IPS-18c (cell line): ENCODE data around the gene GRID1.

Source experiments
- H3K4me3 ChIP-seq: 2 replicates; pipeline ENCODE4 v1.7.0; 2013; ENCODE audit warnings: low read depth, mild to moderate bottlenecking, low read length, moderate library complexity; ENCODE audit not compliant: insufficient read depth
- H3K9me3 ChIP-seq: one replicate; pipeline ENCODE4 v1.6.1; 2013; ENCODE audit warnings: mild to moderate bottlenecking, low read length, moderate library complexity; ENCODE audit not compliant: control insufficient read depth, insufficient read depth

Gene GRID1

DNA sequence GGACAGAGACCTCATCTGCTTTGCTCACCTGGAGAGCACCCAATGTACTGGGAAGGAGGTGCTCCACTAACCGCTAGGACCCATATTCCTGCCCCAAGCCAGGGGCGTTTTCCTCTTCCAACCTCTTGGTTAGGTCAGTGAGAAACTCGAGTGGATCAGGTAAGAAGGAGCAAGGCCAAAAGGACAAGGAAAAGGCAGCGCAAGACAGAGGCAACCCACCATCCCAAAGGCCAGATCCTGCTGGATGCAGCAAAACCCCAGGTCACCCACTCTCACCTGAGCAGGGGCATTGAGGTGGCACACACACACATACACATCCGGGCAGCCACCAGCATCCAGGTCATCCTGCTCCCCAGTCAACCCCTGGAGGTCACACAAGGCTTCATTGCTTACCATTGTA, 105.1 kb downstream of the GRID1 start:
- H3K4me3 ChIP-seq, result no peak overlapping the region
- no peaks in the 10 kb centered on the region for H3K9me3 ChIP-seq

DNA sequence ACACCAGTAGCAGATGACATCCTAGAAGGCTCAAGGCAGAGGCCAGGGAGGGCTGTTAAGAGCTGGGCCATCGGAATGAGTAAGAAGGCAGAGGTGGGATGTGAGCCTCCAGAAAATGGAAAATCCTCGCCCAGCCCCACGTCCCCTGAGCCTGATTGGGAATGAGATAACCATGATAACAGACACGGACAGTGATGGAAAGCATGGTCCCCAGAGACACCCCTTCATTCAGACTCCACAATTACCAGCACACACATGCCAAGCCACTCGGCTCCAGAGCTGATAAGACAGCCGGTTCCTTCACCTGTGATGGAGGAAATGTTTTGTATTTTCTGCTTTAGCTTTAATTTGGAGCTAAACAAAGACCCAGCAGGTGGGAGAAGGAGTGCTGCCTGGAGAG, 106.0 kb downstream of the GRID1 start:
- Histone ChIP-seq H3K9me3 (no peaks in the 10 kb centered on the region), H3K4me3 (no peak overlapping the region)

DNA sequence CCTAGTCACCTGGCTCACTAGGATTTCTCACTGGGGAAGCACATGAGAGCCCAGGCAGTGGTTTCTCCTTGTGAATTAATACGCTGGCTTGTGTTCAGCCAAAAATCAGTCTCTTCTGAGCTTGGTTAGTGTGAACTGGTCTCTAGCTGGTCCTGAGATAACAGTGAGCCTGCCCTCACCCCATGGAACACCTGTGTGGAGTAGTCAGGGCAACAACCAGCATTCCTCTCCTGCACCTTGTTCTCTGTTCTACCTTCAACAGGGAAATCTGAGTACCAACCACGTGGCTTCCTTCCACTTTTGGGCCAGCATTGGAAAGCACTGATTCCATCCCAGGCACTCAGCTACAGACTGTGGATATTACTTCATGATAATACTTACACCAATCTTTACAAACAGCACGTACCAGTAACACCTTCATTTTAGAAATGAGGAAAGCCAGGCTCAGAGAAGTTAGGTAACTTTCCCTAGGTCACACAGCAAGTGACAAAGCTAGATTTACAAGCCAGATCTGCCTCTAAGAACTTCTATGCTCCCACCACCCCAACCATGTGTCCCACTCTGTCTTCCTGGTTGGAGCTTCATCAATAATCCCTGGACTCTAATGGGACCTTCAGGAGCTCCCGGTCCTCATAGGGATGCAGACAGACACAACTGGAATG, 106.6 kb downstream of the GRID1 start:
- H3K4me3 ChIP-seq, result no peak overlapping the region
- H3K9me3 ChIP-seq, result no peaks in the 10 kb centered on the region

- Histone ChIP-seq H3K4me3 (no peak overlapping the region), H3K9me3 (no peaks in the 10 kb centered on the region)
Observed at GRCh38 chr10:86258941-86259340, 107.7 kb downstream of the GRID1 start.

DNA sequence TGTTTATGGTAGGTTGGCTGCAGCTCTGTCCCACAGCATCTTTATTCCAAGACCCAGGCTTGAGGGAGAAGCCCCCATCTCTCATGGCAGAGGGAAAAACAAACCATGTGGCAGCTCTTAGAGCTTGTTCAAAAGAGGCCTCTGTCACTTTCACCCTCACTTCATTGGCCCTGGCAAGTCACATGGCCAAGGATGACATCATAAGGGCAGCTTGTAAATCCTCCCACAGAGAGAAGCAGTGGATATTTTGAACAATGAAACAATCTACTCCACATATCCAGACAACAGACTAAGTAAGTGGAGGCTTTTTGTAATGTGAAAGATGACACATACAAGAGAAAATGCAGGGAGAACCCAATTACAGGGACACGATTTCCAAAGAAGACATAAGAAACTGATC, 108.1 kb downstream of the GRID1 start:
- H3K4me3 ChIP-seq, result no peak overlapping the region
- no peaks in the 10 kb centered on the region for H3K9me3 ChIP-seq

GRCh38 chr10:86257683-86258082, 108.9 kb downstream of the GRID1 start:
- Histone ChIP-seq H3K4me3 (no peak overlapping the region), H3K9me3 (no peaks in the 10 kb centered on the region)

DNA sequence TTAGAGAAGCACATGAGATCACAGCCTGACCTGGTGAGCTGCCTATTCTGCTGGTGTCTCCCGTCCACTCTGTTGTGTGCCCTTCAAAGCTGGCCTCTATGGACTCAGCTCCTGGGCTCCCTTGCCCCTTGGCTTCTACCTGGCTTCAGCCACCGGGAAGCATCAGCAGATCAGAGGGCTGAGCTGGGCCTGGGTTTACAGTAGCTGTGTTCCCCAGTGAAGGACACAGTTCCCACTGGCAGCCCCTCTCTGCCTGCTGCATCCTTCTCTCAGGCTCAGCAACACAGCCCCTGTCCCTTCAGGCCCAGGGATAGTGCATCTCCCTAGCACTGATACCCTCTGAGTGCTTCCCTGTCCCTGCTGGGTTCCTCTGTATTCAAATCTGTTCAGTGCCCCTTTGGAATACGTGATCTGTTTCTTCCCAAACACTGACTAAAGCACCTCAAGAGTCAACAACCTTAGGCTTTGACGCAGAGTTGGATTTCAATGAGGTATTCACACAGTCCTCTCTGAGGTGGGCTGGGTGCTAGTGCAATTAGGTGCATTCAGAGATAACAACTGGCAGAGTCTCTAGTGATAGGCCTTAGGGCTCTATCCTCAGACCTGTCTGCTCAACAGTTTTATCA, 109.8 kb downstream of the GRID1 start:
- no peak overlapping the region for H3K4me3 ChIP-seq
- no peaks in the 10 kb centered on the region for H3K9me3 ChIP-seq

DNA sequence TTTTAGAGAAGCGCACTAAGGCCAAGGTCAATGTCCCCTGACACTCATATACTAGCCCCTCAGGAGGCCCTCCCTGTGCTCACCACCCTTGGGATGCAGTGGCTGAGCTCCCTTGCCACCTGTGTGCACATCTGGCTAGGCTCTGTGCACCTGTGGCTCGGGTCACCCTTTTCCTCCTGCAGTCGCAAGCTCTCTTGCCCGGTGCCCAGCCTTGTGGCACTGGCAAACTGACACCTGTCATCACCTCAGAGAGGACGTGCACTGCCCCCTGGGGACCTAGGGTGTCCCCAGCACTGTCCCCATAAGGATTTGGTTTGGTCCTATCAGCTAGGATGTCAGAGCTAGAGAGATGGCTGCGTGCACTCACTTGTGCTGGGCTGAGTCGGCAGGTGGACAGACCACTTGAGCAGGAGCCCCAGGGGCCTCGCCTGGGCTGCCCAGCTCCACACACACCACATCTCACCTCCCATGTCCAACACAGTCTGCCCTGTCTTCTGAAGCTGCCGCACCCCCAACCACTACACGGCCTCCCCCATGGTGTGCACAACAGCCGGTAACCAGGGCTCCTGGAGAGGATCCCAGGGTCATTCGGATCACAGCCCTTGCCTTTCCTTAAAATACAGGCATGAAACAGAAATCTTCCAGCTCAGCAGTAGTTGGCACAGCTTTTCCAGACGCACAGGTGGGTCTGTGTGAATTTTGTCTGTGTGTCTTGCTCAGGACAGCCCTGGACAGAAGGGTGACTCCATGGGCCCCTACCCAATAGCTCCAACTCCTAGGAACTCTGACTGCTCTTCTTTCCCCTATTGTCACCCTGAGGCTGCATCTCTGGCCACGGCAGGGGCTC, 111.0 kb downstream of the GRID1 start:
- H3K9me3 ChIP-seq, result no peaks in the 10 kb centered on the region
- H3K4me3 ChIP-seq, result no peak overlapping the region

GRCh38 chr10:86254526-86255174, 111.9 kb downstream of the GRID1 start:
- H3K9me3 ChIP-seq, result no peaks in the 10 kb centered on the region
- no peak overlapping the region for H3K4me3 ChIP-seq

- Histone ChIP-seq H3K4me3 (no peak overlapping the region), H3K9me3 (no peaks in the 10 kb centered on the region)
Observed at GRCh38 chr10:86254081-86254480, 112.5 kb downstream of the GRID1 start.

- Histone ChIP-seq H3K9me3 (no peaks in the 10 kb centered on the region), H3K4me3 (no peak overlapping the region)
Observed at GRCh38 chr10:86253091-86254072, 113.2 kb downstream of the GRID1 start.

DNA sequence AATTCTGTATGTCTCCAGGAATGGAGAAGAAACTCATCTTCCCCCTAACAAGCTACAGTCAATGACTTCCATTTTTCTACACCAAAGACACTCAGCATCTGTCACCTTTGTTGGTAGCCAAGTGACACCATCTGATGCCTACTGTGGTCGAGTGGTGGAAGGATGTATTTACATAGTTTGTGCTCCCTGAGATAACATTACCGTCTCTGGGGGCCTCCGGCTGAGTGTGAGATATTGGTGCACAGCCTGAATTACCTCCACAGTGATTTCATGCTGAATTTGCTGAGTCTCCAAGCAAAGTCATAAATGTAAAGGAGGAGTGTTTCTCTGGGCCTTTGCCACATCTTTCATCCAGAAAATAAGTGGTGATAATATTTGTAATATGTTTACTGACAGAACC, 114.0 kb downstream of the GRID1 start:
- Histone ChIP-seq H3K4me3 (no peak overlapping the region), H3K9me3 (no peaks in the 10 kb centered on the region)

DNA sequence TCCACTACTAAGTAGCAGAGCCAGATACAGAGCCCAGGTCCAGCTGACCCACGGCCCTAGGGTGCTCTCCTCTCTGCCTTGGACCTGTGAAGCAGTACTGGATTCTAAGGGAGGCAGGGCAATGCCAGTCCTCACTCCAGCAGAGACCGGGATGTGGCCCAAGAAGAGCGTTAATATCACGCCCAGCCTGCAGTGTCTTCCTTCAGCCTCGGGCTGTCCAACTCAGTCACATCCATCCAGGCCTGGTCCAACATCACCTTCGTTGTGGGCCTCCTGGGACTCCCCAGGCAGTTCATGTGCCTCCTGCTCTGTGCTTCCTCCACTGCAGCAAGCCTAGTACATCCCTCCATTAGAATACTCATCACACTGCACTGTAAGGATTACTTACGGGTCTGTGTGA, 114.5 kb downstream of the GRID1 start:
- Histone ChIP-seq H3K4me3 (no peak overlapping the region), H3K9me3 (no peaks in the 10 kb centered on the region)

GRCh38 chr10:86251426-86251825, 115.2 kb downstream of the GRID1 start:
- H3K9me3 ChIP-seq, result no peaks in the 10 kb centered on the region
- no peak overlapping the region for H3K4me3 ChIP-seq

- H3K9me3 ChIP-seq, result no peaks in the 10 kb centered on the region
- no peak overlapping the region for H3K4me3 ChIP-seq
Observed at GRCh38 chr10:86250399-86250798, 116.2 kb downstream of the GRID1 start.

DNA sequence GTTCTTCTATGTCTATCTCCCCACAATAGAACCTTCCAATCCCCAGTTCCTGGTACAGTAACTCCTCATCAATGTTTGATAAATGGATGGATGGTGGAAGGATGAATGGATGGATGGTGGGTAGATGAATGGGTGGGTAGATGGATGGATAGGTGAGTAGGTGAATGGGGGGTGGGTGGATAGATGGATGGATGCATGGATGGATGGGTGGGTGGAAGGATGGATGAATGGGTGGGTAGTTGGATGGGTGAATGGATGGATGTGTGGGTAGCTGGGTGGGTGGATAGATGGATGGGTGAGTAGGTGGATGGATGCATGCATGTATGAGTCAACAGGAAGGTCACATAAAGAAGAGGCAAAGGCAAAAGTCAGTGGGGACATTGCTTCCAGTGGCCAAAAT, 116.8 kb downstream of the GRID1 start:
- Histone ChIP-seq H3K9me3 (no peaks in the 10 kb centered on the region), H3K4me3 (no peak overlapping the region)

DNA sequence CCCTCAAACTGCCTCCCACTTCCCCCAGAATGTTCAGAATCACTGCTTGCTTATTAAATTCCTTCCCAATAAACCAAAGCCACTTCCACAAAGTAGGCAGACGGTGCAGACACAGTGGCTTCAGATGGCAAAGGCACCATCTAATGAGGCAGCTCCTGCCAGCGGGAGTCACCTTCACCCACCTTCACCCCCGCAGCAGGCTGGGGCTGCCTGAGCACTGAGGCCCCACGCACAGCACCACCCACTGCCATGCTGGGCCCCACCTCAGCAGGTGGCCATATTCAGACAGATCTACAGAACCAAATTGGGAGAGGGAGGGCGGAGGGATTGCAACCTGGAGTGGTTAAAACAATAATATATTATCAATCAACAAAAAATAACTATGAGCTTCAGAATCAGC, 118.5 kb downstream of the GRID1 start:
- H3K9me3 ChIP-seq, result no peaks in the 10 kb centered on the region

More for the DNA sequence above, 118.5 kb downstream of the GRID1 start:
- no peak overlapping the region for H3K4me3 ChIP-seq
